ENCODE measurements around the gene BEGAIN.

BEGAIN gene

GRCh38 chr14:100615736-100616695 is 28.8 kb upstream of the BEGAIN start:
- no peak for DNase-seq

- no peak for DNase-seq
Measured at GRCh38 chr14:100614803-100615202, 27.6 kb upstream of the BEGAIN start.

DNA sequence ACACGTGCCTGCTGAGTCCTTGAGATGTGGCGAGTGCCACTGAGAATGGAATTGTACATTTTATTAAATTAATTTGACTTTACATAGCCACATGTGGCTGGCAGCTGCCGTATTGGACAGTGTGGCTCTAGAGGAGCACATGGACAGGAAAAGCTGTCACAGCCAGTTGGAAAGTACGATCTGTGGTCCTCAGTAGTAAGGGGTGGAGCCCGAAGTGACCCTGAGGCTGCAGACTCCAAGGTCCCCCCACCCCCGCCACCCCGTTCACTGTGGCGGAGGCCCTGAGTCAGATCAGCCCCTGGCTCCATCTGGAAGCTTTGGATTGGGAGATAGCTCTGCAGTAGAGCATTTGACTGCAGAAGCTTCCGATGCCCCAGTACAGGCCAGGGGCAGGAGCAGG is 25.8 kb upstream of the BEGAIN start:
- no peak for DNase-seq

- DNase-seq, result no peak
Measured at GRCh38 chr14:100611811-100612480, 24.7 kb upstream of the BEGAIN start.

GRCh38 chr14:100610511-100611217 is 23.4 kb upstream of the BEGAIN start:
- DNase-seq, result no peak

DNA sequence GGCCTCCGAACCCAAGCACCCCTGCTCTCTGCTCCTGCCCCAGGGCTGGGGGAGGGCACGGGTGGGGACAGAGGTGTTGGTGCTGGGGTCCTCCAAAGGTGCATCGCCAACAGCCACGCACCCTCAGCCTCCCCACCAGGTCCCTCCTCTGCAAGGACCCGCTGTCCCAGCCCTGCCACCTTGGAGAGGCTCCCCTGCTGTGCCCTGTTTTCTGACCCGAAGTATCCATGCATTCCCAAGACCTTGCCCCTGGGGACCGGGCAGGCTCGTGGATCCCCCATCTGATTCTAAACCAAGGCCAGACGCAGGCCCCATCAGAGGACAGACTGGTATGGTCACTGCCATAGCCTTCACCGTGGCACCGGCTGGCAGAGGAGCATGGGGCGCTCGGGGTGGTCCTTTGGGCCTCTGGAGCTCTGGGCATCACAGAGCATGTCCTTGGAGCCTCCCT is 22.7 kb upstream of the BEGAIN start:
- no peak for DNase-seq

GRCh38 chr14:100609331-100609870 is 22.2 kb upstream of the BEGAIN start:
- DNase-seq, result no peak

- DNase-seq, result no peak
Measured at GRCh38 chr14:100608586-100609330, 21.5 kb upstream of the BEGAIN start.

DNA sequence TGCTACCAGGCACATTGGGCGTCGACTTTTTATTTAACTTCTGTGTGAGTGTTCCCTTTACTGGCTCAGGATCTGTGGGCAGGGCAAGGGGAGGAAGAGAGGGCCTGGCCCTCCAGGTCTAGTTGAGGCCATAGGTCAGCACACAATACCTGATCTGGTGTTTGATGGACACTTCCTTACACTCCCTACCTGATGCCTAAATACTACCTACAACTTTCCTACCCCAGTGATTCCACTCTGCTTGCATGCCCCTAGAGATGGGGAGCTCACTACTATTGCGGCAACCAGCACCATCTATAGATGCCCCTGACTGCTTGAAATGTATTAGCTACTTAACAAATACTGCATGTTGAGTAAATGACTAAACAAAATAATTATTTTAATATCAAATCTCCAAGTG is 20.8 kb upstream of the BEGAIN start:
- DNase-seq, result no peak

DNA sequence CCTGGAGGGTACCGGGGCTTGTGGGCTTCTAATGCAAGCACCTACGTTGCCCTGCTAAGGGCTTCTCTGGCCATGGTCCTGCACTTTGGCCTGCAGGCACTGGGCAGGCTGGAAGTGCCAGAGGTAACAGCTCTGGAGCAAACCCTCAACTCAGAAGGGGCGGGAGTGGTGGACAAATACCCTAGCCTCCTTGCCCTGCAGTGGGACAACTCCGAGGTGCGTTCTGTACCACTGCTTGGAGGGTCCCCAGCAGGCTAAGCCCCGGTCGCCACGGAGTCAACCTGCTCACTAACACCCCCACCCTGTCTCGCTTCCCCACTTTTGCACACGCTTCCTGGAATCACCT is 20.4 kb upstream of the BEGAIN start:
- DNase-seq, result no peak

- DNase-seq, result no peak
Measured at GRCh38 chr14:100606687-100607610, 19.7 kb upstream of the BEGAIN start.

DNA sequence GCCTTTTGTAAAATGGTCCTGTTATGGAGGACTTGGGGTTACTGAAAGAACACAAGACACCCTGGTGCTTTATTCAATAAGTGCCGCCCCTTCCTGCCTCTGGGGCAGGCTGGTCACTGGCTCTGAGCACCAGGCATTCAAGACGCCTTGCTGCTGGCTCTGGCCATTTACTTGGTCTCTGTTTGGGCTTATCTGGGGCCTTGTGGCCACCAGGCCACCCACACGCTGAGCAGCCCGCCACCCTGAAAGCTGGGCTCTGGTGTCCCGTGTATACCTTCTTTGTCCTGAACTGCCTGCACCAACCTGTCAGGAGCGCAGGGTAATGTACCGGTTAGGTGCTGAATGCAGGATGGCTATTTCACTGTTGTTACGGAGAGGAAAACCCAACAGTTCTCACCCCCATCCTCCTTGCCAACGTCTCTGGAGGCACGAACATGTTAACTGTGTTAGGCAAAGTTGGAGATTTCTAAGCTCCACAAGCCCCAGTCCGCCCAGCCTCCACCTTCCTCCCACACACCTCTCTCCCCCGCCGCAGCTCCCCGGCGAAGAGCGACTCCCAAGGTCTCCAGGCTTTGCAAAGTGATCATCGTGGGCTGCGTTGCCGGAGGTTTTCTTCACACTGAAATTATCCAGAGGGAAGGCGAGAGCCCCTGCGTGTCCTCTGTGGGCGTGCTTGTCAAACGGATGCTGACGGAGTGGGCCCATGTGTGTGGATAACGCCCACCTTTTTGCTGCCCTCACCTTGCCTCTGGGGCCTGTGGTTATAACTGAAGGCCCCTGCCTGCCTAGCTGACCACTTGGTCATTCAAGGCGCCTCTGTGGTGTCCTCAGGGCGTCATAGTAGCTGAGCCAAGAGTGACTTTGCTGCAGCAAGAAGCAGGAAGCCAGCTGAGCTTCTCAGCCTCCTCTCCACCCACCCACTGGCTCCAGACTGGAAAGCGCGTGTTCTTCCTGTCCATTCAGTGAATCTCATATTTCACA is 18.8 kb upstream of the BEGAIN start:
- DNase-seq, result no peak

GRCh38 chr14:100605230-100605629 is 18.0 kb upstream of the BEGAIN start:
- DNase-seq, result no peak

DNA sequence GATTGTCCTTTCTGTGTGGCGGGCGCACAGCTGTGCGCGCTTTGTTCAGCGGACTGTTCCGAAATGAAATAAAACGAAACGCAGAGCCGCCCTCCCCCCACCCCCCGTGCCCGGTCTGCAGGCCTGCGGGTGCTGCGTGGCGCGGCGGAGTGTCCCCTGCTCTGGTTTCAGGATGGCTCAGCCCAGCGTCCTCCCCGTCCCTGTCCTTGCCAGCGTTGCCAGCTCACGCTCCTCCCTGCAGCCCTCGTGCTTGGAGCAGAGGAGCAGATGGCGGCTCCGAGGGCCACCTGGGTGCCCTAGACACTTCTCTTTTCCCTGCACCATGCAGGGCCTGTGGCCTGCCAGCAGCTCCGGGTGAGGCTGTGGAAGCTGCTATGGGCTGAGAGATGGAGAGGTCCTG is 17.5 kb upstream of the BEGAIN start:
- DNase-seq, result no peak

DNA sequence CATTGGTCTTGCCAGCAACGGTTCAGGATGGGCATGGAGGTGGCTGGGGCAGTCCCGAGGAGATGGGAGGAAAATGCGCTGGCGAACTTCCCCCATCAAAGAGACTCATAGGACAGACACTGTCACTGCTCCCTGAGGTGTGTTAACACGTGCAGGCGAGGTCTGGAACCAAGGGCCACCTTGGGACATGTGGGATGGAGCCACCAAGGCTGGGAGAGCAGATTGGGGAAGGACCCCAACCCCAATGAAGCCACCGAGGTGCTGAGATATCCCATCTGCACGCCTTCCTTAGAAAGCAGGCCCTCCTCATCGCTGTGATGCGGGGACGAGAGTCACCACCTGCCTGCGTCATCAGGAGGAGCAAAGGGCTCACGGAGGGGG is 16.9 kb upstream of the BEGAIN start:
- DNase-seq, result no peak

DNA sequence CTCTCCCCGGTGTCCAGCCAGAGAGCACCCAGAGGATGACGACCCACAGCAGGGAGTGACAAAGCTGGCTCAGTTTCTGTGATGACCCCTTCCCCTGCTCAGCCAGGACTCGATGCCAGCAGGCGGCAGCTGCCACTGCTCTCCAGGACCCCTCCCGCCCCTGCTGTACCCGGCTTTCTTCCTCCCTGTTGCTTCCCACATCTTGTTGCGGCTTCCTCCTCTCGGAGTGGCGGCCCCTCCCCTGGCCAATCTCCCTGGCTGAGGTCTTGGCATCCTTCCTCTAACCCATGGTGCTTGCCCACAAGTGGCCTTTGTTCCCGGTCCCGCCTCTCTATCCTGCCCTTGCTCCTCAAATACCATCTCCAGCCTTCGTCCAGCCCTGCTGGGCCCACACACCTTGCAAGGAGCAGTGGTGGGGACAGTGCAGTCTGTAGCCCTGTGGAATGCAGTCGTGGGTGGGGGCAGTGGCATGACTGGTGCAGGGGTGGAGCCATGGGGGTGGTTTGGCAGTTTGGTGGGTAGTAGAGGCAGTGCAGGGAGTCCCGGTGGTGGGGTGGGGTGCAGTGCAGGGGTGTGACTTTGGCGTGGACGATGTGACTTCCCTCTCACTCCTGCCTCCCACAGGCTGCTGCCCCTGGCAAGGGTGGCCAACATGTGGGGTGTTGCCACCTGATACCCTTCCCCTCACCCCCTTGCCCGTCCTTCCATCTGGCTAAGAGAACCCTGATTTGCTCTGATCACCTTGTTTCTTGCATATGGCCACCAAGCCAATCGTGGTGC is 16.3 kb upstream of the BEGAIN start:
- DNase-seq, result no peak

DNA sequence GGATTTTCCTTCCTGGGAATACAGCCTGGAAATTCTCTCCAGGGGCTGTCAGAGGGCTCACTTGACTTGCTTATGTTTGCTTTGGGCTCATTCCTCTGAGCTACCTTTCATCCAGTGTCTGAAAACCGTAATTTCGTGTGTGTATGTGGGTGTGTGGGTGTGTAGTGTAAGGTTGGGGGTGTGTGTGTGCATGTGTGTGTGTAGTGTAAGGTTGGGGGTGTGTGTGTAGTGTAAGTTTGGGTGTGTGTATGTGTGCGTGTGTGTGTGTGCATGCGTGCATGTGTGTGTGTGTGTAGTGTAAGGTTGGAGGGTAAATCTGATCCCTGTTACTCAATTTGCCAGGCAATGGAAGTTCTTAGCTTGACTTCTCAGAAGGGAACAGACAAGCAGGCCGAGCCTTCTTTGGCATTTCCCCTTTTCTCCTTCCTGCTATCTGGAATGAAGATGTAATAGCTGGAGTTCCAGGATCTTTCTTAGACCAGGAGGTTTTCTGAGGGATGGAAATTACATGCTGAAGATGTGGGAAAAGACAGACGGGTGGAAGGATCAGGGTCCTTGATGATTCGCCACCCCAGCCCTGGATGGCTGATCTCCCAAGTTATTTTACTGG is 15.5 kb upstream of the BEGAIN start:
- no peak for DNase-seq

GRCh38 chr14:100601914-100602313 is 14.7 kb upstream of the BEGAIN start:
- DNase-seq, result no peak

GRCh38 chr14:100601064-100601463 is 13.8 kb upstream of the BEGAIN start:
- DNase-seq, result no peak

Measured in SW 1271 (cell line).